SW 1271 (cell line): Measurements from ENCODE around the gene TJAP1.
A peak's percentile ranks its signal among the peaks of the same experiment; 100 is the strongest.
"Not testable (repeated sequence)": the region's sequence is repeated elsewhere in the genome, so short reads cannot be mapped to it uniquely, and the experiment has no call there.

Experiments used
- DNase-seq, 2 experiments: peaks; one replicate each; lab custom pipeline; 2025; lab: John Stamatoyannopoulos, UW

Gene TJAP1

GRCh38 chr6:43481591-43482236 is 4.3 kb downstream of the TJAP1 start:
- DNase-seq = peak in 1 of 2 experiments; percentile 22

GRCh38 chr6:43488667-43489276 is 11.4 kb downstream of the TJAP1 start:
- no peak for DNase-seq

GRCh38 chr6:43489277-43490072 is 12.1 kb downstream of the TJAP1 start:
- no peak for DNase-seq

- no peak for DNase-seq
Measured at GRCh38 chr6:43490523-43490939, 13.2 kb downstream of the TJAP1 start.

GRCh38 chr6:43491750-43492661 is 14.6 kb downstream of the TJAP1 start:
- DNase-seq = peak in 1 of 2 experiments; percentile 41

GRCh38 chr6:43492673-43493072 is 15.3 kb downstream of the TJAP1 start:
- DNase-seq = no peak

GRCh38 chr6:43493230-43493629 is 15.9 kb downstream of the TJAP1 start:
- DNase-seq = no peak

GRCh38 chr6:43493833-43494232 is 16.5 kb downstream of the TJAP1 start:
- no peak for DNase-seq

GRCh38 chr6:43494321-43494720 is 17.0 kb downstream of the TJAP1 start:
- DNase-seq = no peak

GRCh38 chr6:43494766-43495165 is 17.4 kb downstream of the TJAP1 start:
- no peak for DNase-seq

- DNase-seq = peak; percentile 30 to 33
Measured at GRCh38 chr6:43495409-43495941, 18.1 kb downstream of the TJAP1 start.

GRCh38 chr6:43496370-43497128 is 19.2 kb downstream of the TJAP1 start:
- DNase-seq = peak; percentile 28

- DNase-seq = no peak
Measured at GRCh38 chr6:43497129-43497396, 19.7 kb downstream of the TJAP1 start.

GRCh38 chr6:43497689-43498088 is 20.3 kb downstream of the TJAP1 start:
- no peak for DNase-seq

GRCh38 chr6:43498291-43498690 is 20.9 kb downstream of the TJAP1 start:
- not testable (repeated sequence) for DNase-seq

- no peak for DNase-seq
Measured at GRCh38 chr6:43499028-43499815, 21.9 kb downstream of the TJAP1 start.

GRCh38 chr6:43500921-43501320 is 23.6 kb downstream of the TJAP1 start:
- no peak for DNase-seq

- no peak for DNase-seq
Measured at GRCh38 chr6:43502666-43503065, 25.3 kb downstream of the TJAP1 start.

- DNase-seq = no peak
Measured at GRCh38 chr6:43503443-43503842, 26.1 kb downstream of the TJAP1 start.
